SK-N-SH (cell line): ENCODE measurements around the gene ST6GALNAC3.

Experiments
- CTCF ChIP-seq: fragments of 200-600 bp; sonication (generic); IDR thresholded peaks from 2 replicates; pipeline ENCODE4 v1.6.1; 2017; ENCODE audit warnings: antibody characterized with exemption, mild to moderate bottlenecking, moderate library complexity
- EZH2phosphoT487 ChIP-seq: fragments of 200-600 bp; sonication (generic); IDR thresholded peaks from 2 replicates; pipeline ENCODE4 v1.6.1; 2017; ENCODE audit warnings: low read depth, mixed run types, mild to moderate bottlenecking, antibody characterized with exemption, moderate library complexity, borderline replicate concordance

- TF ChIP-seq CTCF, result no peak
- no peak for TF ChIP-seq EZH2phosphoT487
Observed at GRCh38 chr1:76125473-76126219, 51.1 kb downstream of the ST6GALNAC3 start.
